Mammary epithelial cell (primary cell): ENCODE measurements around the gene LURAP1L.

Experiments
- EZH2 ChIP-seq: IDR thresholded peaks from 2 replicates; pipeline ENCODE4 v1.6.1; 2012; ENCODE audit warnings: low read length, inconsistent platforms, borderline replicate concordance
- TF ChIP-seq, protein P1 (sequence below), 2 donors: IDR thresholded peaks in 1 of 2; conservative IDR thresholded peaks in 1 of 2; 2 replicates each; pipeline ENCODE4 v1.5.1; 2011 to 2012; ENCODE audit warnings: inconsistent platforms in 2 of 2, low read length in 2 of 2, mild to moderate bottlenecking in 2 of 2, control low read depth in 1 of 2, low read depth in 1 of 2; ENCODE audit not compliant: insufficient read depth in 1 of 2; ENCODE audit errors: extremely low read depth in 1 of 2

GRCh38 chr9:12856603-12857002 lies 81.8 kb downstream of the LURAP1L start:
- TF ChIP-seq, protein P1, sequence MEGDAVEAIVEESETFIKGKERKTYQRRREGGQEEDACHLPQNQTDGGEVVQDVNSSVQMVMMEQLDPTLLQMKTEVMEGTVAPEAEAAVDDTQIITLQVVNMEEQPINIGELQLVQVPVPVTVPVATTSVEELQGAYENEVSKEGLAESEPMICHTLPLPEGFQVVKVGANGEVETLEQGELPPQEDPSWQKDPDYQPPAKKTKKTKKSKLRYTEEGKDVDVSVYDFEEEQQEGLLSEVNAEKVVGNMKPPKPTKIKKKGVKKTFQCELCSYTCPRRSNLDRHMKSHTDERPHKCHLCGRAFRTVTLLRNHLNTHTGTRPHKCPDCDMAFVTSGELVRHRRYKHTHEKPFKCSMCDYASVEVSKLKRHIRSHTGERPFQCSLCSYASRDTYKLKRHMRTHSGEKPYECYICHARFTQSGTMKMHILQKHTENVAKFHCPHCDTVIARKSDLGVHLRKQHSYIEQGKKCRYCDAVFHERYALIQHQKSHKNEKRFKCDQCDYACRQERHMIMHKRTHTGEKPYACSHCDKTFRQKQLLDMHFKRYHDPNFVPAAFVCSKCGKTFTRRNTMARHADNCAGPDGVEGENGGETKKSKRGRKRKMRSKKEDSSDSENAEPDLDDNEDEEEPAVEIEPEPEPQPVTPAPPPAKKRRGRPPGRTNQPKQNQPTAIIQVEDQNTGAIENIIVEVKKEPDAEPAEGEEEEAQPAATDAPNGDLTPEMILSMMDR (conservative IDR thresholded peaks at IDR 0.05 in 1 of 2, IDR thresholded peaks at IDR 0.05 in 1 of 2; ENCODE audit: extremely low read depth in 1 of 2, insufficient read depth in 1 of 2, low read depth in 1 of 2, low read length in 2 of 2) = no peak
- TF ChIP-seq EZH2 = no peak
